Neural progenitor cell (in vitro differentiated cells): ENCODE results near the gene USP7.

Source experiments
- CTCF ChIP-seq: fragments of 200-600 bp; sonication (generic); IDR thresholded peaks from 2 replicates; pipeline ENCODE4 v1.5.1; 2017; ENCODE audit warnings: antibody characterized with exemption, mild to moderate bottlenecking
- EZH2 ChIP-seq: fragments of 200-600 bp; sonication (generic); IDR thresholded peaks from 2 replicates; pipeline ENCODE4 v1.6.1; 2017; ENCODE audit warnings: antibody characterized with exemption, mild to moderate bottlenecking, moderate library complexity

- TF ChIP-seq CTCF: no peak
- no peak for TF ChIP-seq EZH2
Measured at GRCh38 chr16:8945626-8946296, 17.9 kb downstream of the USP7 start.
